ENCODE results near the gene FOXB2. TPM values are rescaled to one million over a fixed set of nuclear protein-coding genes. Genes with fewer than 3 reads are reported as not detected.

The FOXB2 gene
- total and polyA plus RNA-seq, 12 donors = not detected

DNA sequence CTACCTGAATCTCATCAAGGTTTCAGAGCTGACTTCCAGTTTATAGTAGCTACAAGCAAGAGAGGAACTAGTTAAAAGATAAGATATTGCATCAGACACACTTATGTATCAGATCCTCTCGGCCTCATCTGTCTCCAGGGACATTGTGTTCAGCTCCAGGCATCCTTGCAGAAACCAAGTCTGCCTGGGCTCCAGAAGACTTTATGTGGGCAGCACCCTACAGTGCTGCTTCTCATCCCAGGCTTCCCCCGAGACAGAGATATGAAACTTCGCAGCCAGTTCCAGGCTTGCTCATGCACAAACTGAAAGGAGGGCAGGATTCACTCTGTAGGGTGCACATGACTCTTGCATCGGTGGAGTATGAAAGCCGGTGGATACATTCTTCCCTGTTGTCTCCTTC is 33.9 kb upstream of the FOXB2 start:
- no peak for TF ChIP-seq CTCF (IDR thresholded peaks at IDR 0.05)
- no peak for ATAC-seq
- no peak for DNase-seq
- WGBS, 2 donors = 67 to 73% methylated on average over 5 of the region's 5 CpGs
- Histone ChIP-seq H3K27ac (no peak overlapping the region), H3K4me1 (no peaks in the 10 kb centered on the region), H3K9me3 (no peaks in the 10 kb centered on the region), H3K27me3 (peaks cover 0 to 63% (median 28%) of the 10 kb centered on the region in 7 donors), H3K4me3 (no peak overlapping the region), H3K36me3 (no peaks in the 10 kb centered on the region)
- intact Hi-C loops (cut with DNase I) = no loop called here

DNA sequence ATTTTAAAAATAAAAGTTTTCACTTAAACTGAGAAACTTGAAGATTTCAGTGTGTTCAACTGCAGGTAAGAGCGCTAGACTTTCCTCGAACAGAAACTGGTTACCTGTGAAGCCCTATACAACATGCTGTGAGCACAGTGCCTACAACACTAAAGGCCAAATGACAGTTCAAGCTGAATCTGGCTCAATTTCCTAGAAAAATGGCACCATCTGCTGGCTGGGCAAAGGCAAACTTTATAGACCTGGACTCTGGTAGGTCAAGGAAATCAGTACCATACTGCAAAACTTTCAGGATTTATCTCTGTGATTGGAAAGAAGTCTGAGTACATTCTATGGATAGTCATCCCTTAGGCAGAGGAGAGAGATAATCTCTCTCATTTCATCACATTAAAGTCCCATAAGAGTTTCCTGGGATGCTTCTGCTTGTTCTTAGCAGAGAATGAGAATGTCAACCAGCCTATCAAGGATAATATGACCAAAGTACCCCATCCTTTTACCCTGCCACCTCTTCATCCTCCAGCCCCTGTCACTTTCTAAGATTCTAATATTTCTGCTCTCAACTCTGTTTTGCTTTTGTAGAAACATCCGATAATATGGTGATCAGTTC is 31.8 kb upstream of the FOXB2 start:
- Histone ChIP-seq H3K9me3 (no peaks in the 10 kb centered on the region), H3K27ac (no peak overlapping the region), H3K4me3 (no peak overlapping the region), H3K36me3 (no peaks in the 10 kb centered on the region), H3K27me3 (peaks cover 0 to 61% (median 28%) of the 10 kb centered on the region in 7 donors), H3K4me1 (no peaks in the 10 kb centered on the region)
- 51 to 57% methylated on average over 3 of the region's 3 CpGs for WGBS, 2 donors
- TF ChIP-seq CTCF (IDR thresholded peaks at IDR 0.05) = peak in 4 of 9 donors; percentile 9 to 31 (median 20)
- ATAC-seq (no peak), DNase-seq (no peak)
- intact Hi-C loops (cut with DNase I) = no loop called here

DNA sequence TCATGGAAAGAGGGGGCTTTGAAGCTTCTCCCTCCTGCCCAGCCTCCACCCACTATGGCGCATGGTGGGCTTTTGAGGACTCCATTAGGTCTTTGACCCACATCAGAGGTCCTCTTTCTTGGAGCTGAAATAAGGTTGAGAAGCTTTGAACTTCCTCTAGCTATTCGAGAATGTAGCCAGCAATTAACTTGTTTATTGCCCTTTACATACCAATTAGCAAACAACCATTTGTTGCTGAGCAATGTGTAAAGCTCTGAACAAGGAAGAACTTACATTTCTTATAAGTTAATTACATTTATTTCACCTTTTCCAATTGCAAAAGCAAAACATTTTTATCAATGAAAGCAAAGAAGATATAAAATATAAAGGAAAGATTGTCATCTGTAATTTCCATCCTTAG is 30.5 kb upstream of the FOXB2 start:
- H3K9me3 ChIP-seq = no peaks in the 10 kb centered on the region
- no peak overlapping the region for H3K27ac ChIP-seq
- intact Hi-C loops (cut with DNase I) = no loop called here
- no peaks in the 10 kb centered on the region for H3K36me3 ChIP-seq
- H3K4me1 ChIP-seq = no peaks in the 10 kb centered on the region
- TF ChIP-seq CTCF (IDR thresholded peaks at IDR 0.05) = no peak
- 52 to 74% methylated on average over 2 of the region's 2 CpGs for WGBS, 2 donors
- no peak for ATAC-seq
- H3K27me3 ChIP-seq = peaks cover 0 to 53% (median 25%) of the 10 kb centered on the region in 7 donors
- DNase-seq = no peak
- no peak overlapping the region for H3K4me3 ChIP-seq

GRCh38 chr9:76989501-76989900 is 30.0 kb upstream of the FOXB2 start:
- H3K4me1 ChIP-seq = no peaks in the 10 kb centered on the region
- DNase-seq (no peak), ATAC-seq (no peak)
- no peak overlapping the region for H3K27ac ChIP-seq
- intact Hi-C loops (cut with DNase I) = no loop called here
- WGBS, 2 donors = 53 to 60% methylated on average over 3 of the region's 3 CpGs
- no peak overlapping the region for H3K4me3 ChIP-seq
- H3K36me3 ChIP-seq = no peaks in the 10 kb centered on the region
- TF ChIP-seq CTCF (IDR thresholded peaks at IDR 0.05) = no peak
- H3K9me3 ChIP-seq = no peaks in the 10 kb centered on the region
- peaks cover 0 to 47% (median 20%) of the 10 kb centered on the region in 7 donors for H3K27me3 ChIP-seq
